Activated CD4-positive, alpha-beta T cell treated with anti-CD3 and anti-CD28 coated beads, Interleukin-2, amount 50 U/mL, for 16 hours (primary cell): ENCODE results near the gene NRIP2.
"Not testable (repeated sequence)": the region's sequence is repeated elsewhere in the genome, so short reads cannot be mapped to it uniquely, and the experiment has no call there.

Source experiments
- DNase-seq: peaks from one replicate; pipeline ENCODE4 v3.0.0-alpha.2; 2020

Gene NRIP2

GRCh38 chr12:2834581-2835491 is at the start of gene NRIP2:
Gene NRIP2 (minus strand): TSS chr12:2835035. CDS start chr12:2834983, 52 bp downstream.
- DNase-seq, result no peak

GRCh38 chr12:2879853-2880252 is 45.0 kb upstream of the NRIP2 start:
- peak; percentile 48 for DNase-seq

GRCh38 chr12:2877953-2878732 is 43.3 kb upstream of the NRIP2 start:
- no peak for DNase-seq

GRCh38 chr12:2877047-2877952 is 42.5 kb upstream of the NRIP2 start, which contains the start of the genes FOXM1 and RHNO1:
Gene FOXM1 (minus strand): TSS chr12:2877174. CDS start chr12:2874478, 2,696 bp downstream.
Gene RHNO1 (plus strand): TSS chr12:2877223. CDS start chr12:2885367, 8,144 bp downstream.
- DNase-seq, result peak; percentile 90

- DNase-seq, result peak; percentile 51
Observed at GRCh38 chr12:2876431-2877046, 41.7 kb upstream of the NRIP2 start.

- DNase-seq, result not testable (repeated sequence)
Observed at GRCh38 chr12:2868986-2869632, 34.3 kb upstream of the NRIP2 start.

- no peak for DNase-seq
Observed at GRCh38 chr12:2864198-2864597, 29.4 kb upstream of the NRIP2 start.

GRCh38 chr12:2863402-2863801 is 28.6 kb upstream of the NRIP2 start:
- not testable (repeated sequence) for DNase-seq

GRCh38 chr12:2862876-2863275 is 28.0 kb upstream of the NRIP2 start:
- no peak for DNase-seq

GRCh38 chr12:2860170-2860569 is 25.3 kb upstream of the NRIP2 start:
- DNase-seq, result no peak

GRCh38 chr12:2858944-2859421 is 24.1 kb upstream of the NRIP2 start:
- no peak for DNase-seq

- DNase-seq, result no peak
Observed at GRCh38 chr12:2858334-2858733, 23.5 kb upstream of the NRIP2 start.

GRCh38 chr12:2857576-2857975 is 22.7 kb upstream of the NRIP2 start:
- no peak for DNase-seq

GRCh38 chr12:2857021-2857431 is 22.2 kb upstream of the NRIP2 start, which contains the start of gene TEX52:
Gene TEX52 (minus strand): TSS chr12:2857039. CDS start chr12:2857026, 13 bp downstream.
- DNase-seq, result no peak

- no peak for DNase-seq
Observed at GRCh38 chr12:2856051-2856450, 21.2 kb upstream of the NRIP2 start.

- DNase-seq, result no peak
Observed at GRCh38 chr12:2855546-2855945, 20.7 kb upstream of the NRIP2 start.

- no peak for DNase-seq
Observed at GRCh38 chr12:2854669-2855453, 20.0 kb upstream of the NRIP2 start.

GRCh38 chr12:2853626-2854025 is 18.8 kb upstream of the NRIP2 start:
- peak; percentile 42 for DNase-seq

- DNase-seq, result no peak
Observed at GRCh38 chr12:2851931-2852330, 17.1 kb upstream of the NRIP2 start.

GRCh38 chr12:2845280-2845679 is 10.4 kb upstream of the NRIP2 start:
- DNase-seq, result no peak
